ENCODE results near the gene WDR54.
"Not testable (repeated sequence)": the region's sequence is repeated elsewhere in the genome, so short reads cannot be mapped to it uniquely, and the experiment has no call there.

Gene WDR54

GRCh38 chr2:74458132-74458937 is 36.8 kb downstream of the WDR54 start, which contains the start of gene WBP1:
WBP1 (plus strand) TSS chr2:74458438; CDS start chr2:74458603, 165 bp downstream.
- peak; percentile 100 for DNase-seq

GRCh38 chr2:74458938-74459363 is 37.4 kb downstream of the WDR54 start:
- no peak for DNase-seq

GRCh38 chr2:74459503-74460118 is 38.1 kb downstream of the WDR54 start:
- not testable (repeated sequence) for DNase-seq

GRCh38 chr2:74460187-74460586 is 38.7 kb downstream of the WDR54 start:
- DNase-seq = not testable (repeated sequence)

GRCh38 chr2:74461187-74462053 is 39.9 kb downstream of the WDR54 start:
- DNase-seq = no peak

- DNase-seq = no peak
Observed at GRCh38 chr2:74462054-74462785, 40.7 kb downstream of the WDR54 start.

GRCh38 chr2:74462786-74463105 is 41.2 kb downstream of the WDR54 start:
- no peak for DNase-seq

GRCh38 chr2:74464406-74464805 is 42.9 kb downstream of the WDR54 start:
- no peak for DNase-seq

GRCh38 chr2:74470742-74471141 is 49.2 kb downstream of the WDR54 start:
- DNase-seq = not testable (repeated sequence)

GRCh38 chr2:74471332-74472065 is 50.0 kb downstream of the WDR54 start:
- DNase-seq = no peak

GRCh38 chr2:74472086-74472944 is 50.8 kb downstream of the WDR54 start, which contains the start of gene MRPL53:
MRPL53 (minus strand) TSS chr2:74472680; CDS start chr2:74472660, 20 bp downstream.
- DNase-seq = peak; percentile 93

GRCh38 chr2:74472945-74473258 is 51.4 kb downstream of the WDR54 start:
- DNase-seq = no peak

- DNase-seq = no peak
Observed at GRCh38 chr2:74474481-74474880, 53.0 kb downstream of the WDR54 start.

- no peak for DNase-seq
Observed at GRCh38 chr2:74474899-74475298, 53.4 kb downstream of the WDR54 start.
